Skin of body (tissue), 2 donors: ENCODE measurements around the gene ULBP2. TPM values are rescaled to one million over a fixed set of nuclear protein-coding genes. Genes with fewer than 3 reads are reported as not detected.
A peak's percentile ranks its signal among the peaks of the same experiment; 100 is the strongest.
"Not testable (repeated sequence)": the region's sequence is repeated elsewhere in the genome, so short reads cannot be mapped to it uniquely, and the experiment has no call there.

ENCODE experiments used
- DNase-seq: peaks from one replicate; lab custom pipeline; 2025; lab: John Stamatoyannopoulos, UW
- total RNA-seq: library from RNA; depleted of rRNA; stranded (reverse); fragments of >200 nt; gene quantifications from one replicate; pipeline ENCODE4 v1.2.3, GENCODE V29; 2014

The ULBP2 gene
- total RNA-seq, 1 donor from 2014 or later, result 0.89 TPM

GRCh38 chr6:149948616-149949015 lies 6.8 kb downstream of the ULBP2 start:
- DNase-seq, result no peak

DNA sequence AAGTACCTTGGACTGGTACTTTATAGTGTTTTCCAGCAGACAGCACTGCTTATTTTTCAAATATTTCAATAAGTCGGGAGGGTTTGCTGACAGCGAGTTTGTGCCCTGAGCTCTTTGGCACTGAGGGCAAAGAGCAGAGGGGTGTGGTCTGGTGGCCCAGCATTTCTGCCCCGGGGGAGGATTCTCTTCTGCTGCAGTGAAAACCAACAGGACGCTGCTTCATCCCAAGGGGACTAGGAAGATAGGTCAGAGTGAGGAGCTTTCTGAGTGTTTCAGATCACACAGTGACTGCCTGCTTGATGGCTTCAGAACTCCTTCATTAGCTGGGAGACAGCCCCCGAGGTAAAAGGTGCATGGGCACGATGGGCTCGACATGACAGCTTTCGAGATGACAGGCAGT lies 8.6 kb downstream of the ULBP2 start:
- DNase-seq, result no peak

DNA sequence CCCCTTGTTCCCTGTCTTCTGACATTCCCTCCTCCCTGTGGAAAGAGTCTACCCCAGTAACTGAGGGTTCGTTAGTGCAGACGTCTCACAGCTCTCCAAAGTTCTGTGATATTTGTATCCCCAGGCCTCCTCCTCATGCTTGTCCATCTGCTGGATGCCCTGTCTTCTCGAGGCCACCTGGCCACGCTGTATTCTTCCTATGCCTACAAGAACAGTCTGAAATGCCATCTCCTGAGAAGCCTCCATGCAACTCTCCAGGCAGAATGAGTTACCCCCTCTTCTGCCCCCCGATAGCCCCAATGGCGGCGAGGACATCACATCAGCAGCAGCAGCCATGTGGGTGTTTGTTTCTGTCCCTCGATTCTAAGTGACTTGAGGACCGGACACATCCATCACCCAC lies 9.3 kb downstream of the ULBP2 start:
- DNase-seq, result no peak

GRCh38 chr6:149951626-149952025 lies 9.8 kb downstream of the ULBP2 start:
- no peak for DNase-seq

DNA sequence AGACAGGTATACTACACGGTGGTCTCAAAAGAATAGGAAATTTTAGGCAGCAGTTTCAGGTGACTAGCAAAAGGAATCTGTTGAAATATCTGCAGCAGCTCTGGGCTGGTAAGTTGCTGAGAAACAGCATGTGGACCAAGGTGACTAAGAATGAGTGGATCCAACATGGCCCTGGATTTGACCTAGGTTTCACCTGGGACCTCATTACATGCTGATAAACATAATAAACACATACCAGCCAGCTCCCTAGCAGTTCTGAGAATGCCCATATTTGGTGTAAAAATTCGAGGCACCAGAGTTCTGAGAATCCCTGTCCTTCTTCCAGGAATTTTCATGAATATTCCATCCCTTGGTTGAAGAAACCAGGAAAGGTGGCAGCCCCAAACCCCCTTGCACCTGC lies 11.6 kb downstream of the ULBP2 start:
- not testable (repeated sequence) for DNase-seq

GRCh38 chr6:149953934-149954327 lies 12.1 kb downstream of the ULBP2 start:
- DNase-seq, result not testable (repeated sequence)

DNA sequence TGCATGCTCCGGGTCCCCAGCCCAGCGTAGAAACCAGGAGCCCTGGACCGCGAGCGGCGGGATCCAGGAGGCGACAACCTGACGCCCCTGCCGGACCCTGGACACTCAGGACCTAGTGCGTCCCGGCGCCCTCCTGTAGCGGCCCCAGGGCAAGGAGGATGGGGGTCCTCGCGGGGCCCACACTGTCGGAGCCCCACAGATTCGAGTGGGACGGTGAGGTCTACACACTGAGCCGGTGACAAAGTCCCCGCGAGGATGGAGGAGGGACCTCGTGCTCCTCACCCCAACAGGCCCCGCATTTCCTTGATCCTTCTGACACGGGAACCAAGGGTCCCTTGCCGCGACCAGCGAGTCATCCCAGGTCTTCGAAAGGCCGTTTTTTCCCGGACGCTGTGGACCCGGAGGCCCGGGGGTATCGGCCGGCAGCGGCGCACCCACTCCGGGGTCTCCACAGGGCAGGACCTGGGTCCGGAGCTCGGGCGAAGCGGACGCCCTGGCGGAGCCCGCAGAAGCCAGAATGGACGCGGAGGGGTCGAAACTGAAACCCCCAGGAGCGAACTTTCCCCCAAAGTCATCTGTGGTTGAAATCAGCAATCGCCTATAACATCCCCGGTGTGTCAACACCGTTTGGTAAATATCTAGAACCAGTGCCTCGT lies 12.6 kb downstream of the ULBP2 start:
- DNase-seq, result not testable (repeated sequence)

GRCh38 chr6:149954984-149955653 lies 13.3 kb downstream of the ULBP2 start:
- not testable (repeated sequence) for DNase-seq

GRCh38 chr6:149955654-149956317 lies 14.0 kb downstream of the ULBP2 start:
- DNase-seq, result not testable (repeated sequence)

- DNase-seq, result not testable (repeated sequence)
Measured at GRCh38 chr6:149958124-149958523, 16.3 kb downstream of the ULBP2 start.

- not testable (repeated sequence) for DNase-seq
Measured at GRCh38 chr6:149959806-149960205, 18.0 kb downstream of the ULBP2 start.

GRCh38 chr6:149960488-149960887 lies 18.7 kb downstream of the ULBP2 start:
- DNase-seq, result no peak

- no peak for DNase-seq
Measured at GRCh38 chr6:149961728-149962425, 20.1 kb downstream of the ULBP2 start.

GRCh38 chr6:149962461-149963211 lies 20.8 kb downstream of the ULBP2 start:
- no peak for DNase-seq

- DNase-seq, result no peak
Measured at GRCh38 chr6:149963212-149963461, 21.3 kb downstream of the ULBP2 start.

DNA sequence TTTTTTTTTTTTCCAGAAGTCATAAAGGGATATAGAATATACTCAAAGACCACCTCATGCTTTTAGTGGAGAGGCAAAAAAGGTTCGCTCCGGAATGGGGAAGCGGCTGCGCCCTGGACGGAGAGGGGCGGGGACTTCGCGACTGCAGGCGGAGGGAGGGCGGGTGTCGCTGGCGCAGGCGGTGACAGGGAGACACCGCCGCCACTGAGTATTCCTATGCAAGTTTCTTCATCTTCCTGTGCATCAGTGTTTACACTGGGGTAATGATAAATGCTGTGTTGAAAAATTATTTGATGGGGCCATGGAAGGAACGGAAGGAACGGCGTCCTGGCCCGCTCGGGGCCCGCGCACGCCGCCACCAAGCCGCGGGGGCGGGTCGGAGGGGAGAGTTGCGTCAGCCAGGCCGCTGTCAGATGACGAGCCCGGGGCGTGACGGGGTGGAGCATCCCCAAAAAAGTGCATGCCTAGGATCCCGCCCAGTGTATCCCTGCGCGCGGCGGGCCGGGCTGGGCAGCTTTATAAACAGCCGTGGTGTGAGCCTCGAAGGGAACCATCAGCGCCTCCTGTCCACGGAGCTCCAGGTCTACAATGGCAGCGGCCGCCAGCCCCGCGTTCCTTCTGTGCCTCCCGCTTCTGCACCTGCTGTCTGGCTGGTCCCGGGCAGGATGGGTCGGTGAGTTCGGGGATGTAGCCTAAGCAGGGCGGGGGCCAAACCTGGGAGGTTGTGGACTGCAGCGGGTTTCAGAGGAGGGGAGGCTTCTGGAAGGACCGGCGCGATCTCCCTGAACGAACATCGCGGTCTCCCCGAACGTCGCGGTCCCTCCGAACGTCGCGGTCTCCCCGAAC lies 21.9 kb downstream of the ULBP2 start, which contains the start of gene ULBP1:
Gene ULBP1 (plus strand): TSS at position 482 of the 846 bp plus-strand sequence. CDS start 107 bp downstream, at position 589.
- DNase-seq, result peak; percentile 63

GRCh38 chr6:149964308-149965193 lies 22.7 kb downstream of the ULBP2 start:
- DNase-seq, result no peak

DNA sequence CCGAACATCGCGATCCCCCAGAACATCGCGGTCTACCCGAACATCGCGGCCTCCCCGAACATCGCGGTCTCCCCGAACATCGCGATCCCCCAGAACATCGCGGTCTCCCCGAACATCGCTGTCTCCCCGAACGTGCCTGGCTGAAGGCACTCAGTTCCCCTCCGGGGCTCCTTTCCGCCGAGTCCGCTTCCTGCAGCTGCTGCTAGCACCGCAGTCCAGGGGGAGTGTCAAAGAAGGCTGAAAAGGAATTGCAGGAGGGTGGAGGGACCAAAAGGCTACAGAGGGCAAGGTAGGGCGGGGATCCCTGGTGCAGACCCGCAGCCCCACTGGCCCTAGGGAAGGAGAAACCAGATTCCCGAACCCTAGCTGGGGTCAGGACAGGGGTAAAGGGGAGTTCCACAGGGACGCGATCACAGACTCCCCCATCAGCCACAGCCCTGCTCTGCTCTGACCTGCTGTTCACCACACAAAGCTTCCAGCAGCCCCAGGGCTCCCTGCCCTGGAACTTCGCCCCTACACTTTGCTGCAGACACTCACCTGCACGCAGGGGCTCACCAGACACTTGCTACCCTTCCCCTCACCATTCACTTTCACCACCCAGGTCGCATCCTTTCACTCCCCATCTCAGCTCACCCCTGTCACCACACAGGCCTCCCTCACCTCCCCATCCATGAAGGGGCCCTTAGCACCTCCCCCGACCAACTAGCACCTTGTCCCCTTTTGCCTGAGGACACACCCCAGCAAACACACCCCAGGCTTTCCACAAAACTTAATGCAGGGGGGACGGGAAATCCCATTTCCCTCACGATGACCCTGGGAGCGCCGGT lies 23.6 kb downstream of the ULBP2 start:
- DNase-seq, result no peak
